GM10266 (cell line): ENCODE data around the gene MCUB.
"Not testable (repeated sequence)": the region's sequence is repeated elsewhere in the genome, so short reads cannot be mapped to it uniquely, and the experiment has no call there.

Experiments used
- DNase-seq: peaks from one replicate; pipeline ENCODE4 v3.0.0; 2012; ENCODE audit errors: extremely low spot score
- TF ChIP-seq, protein P1 (sequence below): IDR thresholded peaks from 2 replicates; pipeline ENCODE4 v1.5.1; 2012; ENCODE audit warnings: mild to moderate bottlenecking, low read depth; ENCODE audit not compliant: control insufficient read depth, insufficient read depth; ENCODE audit errors: missing control alignments

MCUB gene

GRCh38 chr4:109552237-109552636 lies 7.8 kb upstream of the MCUB start:
- no peak for DNase-seq
- TF ChIP-seq, protein P1, sequence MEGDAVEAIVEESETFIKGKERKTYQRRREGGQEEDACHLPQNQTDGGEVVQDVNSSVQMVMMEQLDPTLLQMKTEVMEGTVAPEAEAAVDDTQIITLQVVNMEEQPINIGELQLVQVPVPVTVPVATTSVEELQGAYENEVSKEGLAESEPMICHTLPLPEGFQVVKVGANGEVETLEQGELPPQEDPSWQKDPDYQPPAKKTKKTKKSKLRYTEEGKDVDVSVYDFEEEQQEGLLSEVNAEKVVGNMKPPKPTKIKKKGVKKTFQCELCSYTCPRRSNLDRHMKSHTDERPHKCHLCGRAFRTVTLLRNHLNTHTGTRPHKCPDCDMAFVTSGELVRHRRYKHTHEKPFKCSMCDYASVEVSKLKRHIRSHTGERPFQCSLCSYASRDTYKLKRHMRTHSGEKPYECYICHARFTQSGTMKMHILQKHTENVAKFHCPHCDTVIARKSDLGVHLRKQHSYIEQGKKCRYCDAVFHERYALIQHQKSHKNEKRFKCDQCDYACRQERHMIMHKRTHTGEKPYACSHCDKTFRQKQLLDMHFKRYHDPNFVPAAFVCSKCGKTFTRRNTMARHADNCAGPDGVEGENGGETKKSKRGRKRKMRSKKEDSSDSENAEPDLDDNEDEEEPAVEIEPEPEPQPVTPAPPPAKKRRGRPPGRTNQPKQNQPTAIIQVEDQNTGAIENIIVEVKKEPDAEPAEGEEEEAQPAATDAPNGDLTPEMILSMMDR = no peak

DNA sequence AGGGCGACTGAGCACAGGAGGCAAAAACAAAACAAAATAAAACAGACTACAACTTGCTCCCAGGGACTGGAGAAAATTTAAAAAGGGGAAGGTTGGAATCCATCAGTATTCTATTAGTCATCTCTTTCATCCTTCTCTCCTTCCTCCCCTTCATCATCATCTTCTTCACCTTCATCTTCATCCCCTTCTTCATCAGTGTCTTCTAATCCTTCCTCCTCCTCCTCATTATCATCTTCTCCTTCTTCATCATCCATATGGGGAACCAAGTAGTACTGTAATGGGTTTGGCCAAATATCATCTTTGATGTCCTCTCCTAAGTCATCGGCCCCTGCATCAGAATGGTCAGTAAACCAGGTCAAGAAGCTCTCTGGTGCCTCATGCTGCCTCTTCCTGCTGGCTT lies 6.9 kb upstream of the MCUB start:
- no peak for DNase-seq
- TF ChIP-seq, protein P1 = no peak

DNA sequence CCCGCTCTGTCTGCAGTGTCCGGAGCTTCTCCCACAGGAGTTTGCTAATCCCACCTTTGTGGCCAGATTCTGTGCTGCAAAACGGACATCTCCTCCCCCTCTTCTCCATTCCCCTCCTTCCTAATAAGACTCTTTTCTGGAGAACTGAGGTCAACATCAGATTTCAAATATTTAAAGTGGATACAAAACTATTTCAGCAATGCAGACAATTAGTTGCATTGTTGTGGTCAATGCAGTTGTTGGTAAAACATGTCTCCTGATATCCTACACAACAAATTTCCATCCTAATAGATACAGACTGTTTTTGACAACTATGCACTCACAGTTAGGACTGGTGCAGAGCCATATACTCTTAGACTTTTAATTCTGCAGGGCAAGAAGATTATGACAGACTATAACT lies 5.1 kb upstream of the MCUB start:
- TF ChIP-seq, protein P1 = no peak
- no peak for DNase-seq

DNA sequence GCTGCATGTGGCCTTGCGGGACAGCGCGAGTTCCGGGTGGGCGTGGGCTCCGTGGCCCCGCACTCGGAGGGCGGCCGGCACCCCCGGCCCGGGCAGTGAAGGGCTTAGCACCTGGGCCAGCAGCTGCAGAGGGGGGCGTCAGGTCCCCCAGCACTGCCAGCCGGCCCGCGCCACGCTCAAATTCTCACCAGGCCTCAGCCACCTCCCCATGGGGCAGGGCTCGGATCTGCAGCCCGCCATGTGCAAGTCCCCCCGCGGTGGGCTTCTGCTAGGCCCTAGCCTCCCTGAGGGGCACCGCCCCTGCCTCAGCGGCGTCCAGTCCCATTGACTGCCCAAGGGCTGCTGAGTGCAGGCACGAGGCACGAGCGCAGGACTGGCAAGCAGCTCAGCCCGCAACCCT lies 2.6 kb upstream of the MCUB start:
- TF ChIP-seq, protein P1 = no peak

GRCh38 chr4:109558095-109558494 lies 2.0 kb upstream of the MCUB start:
- not testable (repeated sequence) for DNase-seq

More for the DNA sequence above, 2.6 kb upstream of the MCUB start:
- DNase-seq = no peak

DNA sequence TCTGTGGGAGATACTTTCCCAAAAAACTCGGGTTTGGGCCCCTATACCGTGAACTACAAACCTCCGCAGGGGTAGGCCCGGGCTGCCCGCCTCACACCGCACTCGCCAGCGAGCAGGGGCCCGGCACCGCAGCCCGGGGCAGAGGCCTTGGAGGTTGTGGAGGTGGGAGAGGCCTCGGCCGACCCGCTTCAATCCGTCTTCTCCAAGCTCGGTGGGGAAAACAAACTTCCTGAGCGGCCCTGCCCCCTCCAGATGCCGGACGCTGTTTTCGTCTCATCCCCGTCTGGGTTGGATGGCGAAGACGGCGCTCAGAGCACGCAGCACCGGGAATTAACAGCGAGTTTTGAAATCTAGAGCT lies 442 bp upstream of the MCUB start:
- TF ChIP-seq, protein P1 = no peak
- peak; percentile 48 for DNase-seq

DNA sequence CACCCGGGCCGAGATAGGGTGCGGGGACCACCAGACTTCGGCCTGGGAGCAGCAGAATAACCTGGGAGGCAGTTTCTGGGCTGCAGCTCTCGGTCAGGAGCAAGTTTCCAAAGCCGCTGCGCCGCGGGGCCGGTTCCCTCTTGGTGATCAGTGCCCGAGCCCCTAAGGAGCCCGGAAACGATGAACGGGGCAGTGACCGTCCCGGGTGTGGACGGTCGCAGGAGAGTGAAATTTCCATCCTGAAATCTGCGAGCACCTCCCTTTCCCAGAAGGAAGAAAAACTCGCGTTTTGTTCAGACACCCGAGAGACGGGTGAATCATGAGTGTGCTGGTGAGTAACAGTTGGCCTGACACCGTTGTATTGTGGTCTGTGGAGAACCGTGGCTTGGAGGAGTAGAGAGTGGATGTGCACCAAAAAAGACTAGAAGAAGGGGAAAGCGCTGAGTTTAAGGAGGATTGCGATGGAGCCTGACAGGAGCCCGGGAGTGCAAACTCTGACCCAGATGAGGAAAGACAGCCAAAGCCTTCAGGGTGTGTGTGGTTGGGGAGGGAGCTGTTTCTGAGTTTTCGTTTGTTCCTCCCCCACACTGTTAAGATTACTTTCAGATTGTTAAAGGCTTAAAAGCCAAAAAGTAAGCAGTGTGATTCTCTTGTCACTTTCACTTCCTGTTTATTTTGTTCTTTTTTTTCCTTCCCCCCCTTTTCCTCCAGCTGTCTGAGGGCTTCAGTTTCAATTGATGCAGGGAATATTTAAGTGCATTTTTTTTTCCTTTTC lies 828 bp downstream of the MCUB start:
- DNase-seq = peak; percentile 86
- TF ChIP-seq, protein P1 = no peak
